Measurements from ENCODE around the gene PLAC8. TPM values are rescaled to one million over a fixed set of nuclear protein-coding genes. Genes with fewer than 3 reads are reported as not detected.
"Not testable (repeated sequence)": the region's sequence is repeated elsewhere in the genome, so short reads cannot be mapped to it uniquely, and the experiment has no call there.

The PLAC8 gene
- 11.2 TPM for total RNA-seq

- peak; percentile 42 for ATAC-seq
Observed at GRCh38 chr4:83114576-83114975, at the start of gene PLAC8. Gene PLAC8, minus strand, starts transcription at chr4:83114729. Its CDS starts 6,808 bp downstream, at chr4:83107921.

- ATAC-seq: no peak
Observed at GRCh38 chr4:83153417-83153816, 38.9 kb upstream of the PLAC8 start.

GRCh38 chr4:83152746-83153145 is 38.2 kb upstream of the PLAC8 start:
- ATAC-seq: no peak

DNA sequence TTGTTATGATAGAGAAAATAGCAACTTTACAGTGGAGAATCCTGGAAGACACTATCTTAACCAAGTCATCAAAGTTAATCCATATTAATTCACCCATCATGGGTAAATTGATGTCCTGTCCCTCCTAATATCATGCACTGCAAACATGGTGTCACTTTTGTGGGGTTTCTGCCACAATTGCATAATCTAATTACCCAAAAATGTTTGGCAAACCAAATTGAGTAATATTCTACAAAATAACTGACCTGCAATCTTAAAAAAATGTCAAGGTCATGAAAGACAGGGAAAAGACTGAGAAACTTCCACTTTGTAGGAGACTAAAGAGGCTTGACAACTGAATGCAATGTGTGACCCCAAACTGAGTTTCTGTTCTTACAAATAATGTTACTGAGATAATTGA is 37.1 kb upstream of the PLAC8 start:
- ATAC-seq: no peak

DNA sequence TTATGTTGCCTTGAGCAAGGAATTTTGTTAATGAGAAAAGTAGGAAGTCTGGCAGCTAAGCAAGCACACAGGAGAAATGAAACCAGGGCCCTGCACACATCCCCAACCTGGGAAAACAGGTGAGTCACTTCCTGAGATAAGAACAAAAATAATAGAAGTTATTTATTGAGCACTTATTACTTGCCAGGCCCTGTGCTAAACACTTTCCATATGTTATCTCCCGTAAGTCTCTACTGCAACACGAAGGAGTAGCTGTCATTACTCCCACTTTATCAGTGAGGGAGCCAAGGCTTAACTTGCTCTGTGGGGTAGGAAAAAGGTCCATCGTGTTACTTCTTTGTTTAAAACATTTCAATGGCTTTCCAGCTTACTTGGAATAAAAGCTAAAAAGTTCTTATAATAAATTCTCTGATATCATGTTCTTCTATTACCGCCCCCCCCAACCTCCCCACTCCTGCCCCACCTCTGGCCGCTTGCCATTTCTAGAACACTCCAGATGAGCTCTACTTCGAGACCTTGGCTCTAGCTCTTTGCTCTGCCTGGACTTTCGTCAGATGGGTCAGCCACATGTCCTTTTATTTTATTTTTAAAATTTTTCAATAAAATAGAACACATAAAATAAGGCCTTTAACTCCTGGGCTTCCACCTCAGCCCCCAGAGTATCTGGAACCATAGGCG is 36.3 kb upstream of the PLAC8 start:
- no peak for ATAC-seq

GRCh38 chr4:83149865-83150652 is 35.5 kb upstream of the PLAC8 start:
- ATAC-seq: no peak

GRCh38 chr4:83146841-83147240 is 32.3 kb upstream of the PLAC8 start:
- ATAC-seq: no peak

DNA sequence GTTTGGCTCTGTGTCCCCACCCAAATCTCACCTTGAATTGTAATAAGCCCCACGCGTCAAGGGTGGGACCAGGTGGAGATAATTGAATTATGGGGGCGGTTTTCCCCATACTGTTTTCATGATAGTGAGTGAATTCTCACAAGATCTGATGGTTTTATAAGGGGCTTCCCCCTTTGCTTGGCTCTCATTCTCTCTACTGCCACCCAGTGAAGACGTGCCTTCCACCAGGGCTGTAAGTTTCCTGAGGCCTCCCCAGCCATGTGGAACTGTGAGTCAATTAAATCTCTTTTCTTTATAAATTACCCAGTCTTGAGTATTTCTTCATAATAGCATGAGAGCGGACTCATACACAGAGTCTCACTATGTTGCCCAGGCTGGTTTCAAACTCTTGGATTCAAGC is 31.2 kb upstream of the PLAC8 start:
- ATAC-seq: not testable (repeated sequence)

DNA sequence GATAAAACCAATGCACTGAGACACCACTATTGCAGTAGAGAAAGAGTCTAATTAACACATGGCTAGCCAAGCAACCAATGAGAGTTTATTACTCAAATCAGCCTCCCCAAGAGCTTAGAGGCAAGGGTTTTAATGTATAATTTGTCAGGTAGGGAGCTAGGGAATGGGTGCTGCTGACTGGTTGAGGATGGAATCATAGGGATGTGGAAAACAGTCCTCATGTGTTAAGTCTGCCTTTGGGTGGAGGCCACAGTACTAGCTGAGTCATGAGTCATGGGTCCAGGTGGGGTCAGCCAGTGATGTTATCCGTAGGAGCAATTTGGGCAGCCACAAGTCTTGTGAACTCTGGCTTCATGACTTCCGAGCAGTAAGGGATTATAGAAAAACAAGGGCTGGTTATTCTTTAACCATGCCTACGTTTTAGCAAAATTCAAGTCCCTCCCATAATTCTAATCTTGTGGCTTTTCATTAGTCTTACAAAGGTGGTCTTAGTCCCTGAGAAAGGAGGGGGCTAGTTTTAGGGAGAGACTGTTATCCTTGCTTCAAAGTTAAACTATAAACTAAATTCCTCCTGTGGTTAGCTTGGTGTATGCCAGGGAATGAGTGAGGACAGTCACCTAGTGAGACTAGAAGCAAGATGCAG is 25.1 kb upstream of the PLAC8 start:
- no peak for ATAC-seq

- ATAC-seq: no peak
Observed at GRCh38 chr4:83138946-83139345, 24.4 kb upstream of the PLAC8 start.

GRCh38 chr4:83132065-83132464 is 17.5 kb upstream of the PLAC8 start:
- no peak for ATAC-seq

DNA sequence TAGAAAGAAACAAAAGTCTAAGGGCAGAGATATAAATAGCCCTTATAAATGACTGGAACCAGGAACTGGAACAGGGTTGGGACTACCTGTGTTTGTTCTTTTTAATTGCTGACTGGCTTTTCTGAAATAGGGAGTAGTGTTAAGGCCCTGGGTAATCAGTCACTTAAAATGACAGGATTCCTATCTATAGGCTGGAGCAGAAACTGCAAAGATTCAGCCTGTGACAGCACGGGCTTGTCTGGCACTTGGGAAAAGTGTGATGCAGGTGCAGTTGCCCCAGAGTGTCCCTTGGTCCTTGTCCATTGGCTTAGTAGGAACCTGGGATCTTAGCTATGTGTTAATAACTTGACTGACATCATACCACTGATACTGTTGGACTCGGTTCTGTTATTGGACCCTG is 14.7 kb upstream of the PLAC8 start:
- ATAC-seq: peak; percentile 52

- ATAC-seq: peak; percentile 50
Observed at GRCh38 chr4:83128240-83128929, 13.9 kb upstream of the PLAC8 start.

GRCh38 chr4:83125738-83126141 is 11.2 kb upstream of the PLAC8 start:
- ATAC-seq: no peak

GRCh38 chr4:83124111-83124780 is 9.7 kb upstream of the PLAC8 start:
- ATAC-seq: no peak

DNA sequence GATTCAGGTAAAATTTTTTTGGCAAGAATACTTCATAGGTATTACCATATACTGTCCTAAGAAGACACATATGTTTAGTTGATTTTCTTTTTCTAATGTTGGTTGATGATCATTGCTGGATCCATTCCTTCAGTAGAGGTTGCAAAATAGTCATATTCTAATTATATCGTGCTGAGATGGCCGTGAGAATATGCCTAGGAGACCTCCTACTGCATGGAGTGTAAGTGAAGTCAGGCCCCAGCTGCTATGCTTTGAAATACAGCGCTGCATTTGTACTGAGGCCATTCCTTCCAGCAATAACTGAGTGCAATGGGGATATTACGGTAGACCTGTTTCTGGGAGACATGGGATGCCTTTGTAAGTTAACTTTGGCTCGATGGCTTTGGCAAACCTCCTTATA is 6.7 kb upstream of the PLAC8 start:
- ATAC-seq: no peak

- ATAC-seq: no peak
Observed at GRCh38 chr4:83118869-83119268, 4.3 kb upstream of the PLAC8 start.

- ATAC-seq: no peak
Observed at GRCh38 chr4:83115656-83116285, 1.2 kb upstream of the PLAC8 start.

DNA sequence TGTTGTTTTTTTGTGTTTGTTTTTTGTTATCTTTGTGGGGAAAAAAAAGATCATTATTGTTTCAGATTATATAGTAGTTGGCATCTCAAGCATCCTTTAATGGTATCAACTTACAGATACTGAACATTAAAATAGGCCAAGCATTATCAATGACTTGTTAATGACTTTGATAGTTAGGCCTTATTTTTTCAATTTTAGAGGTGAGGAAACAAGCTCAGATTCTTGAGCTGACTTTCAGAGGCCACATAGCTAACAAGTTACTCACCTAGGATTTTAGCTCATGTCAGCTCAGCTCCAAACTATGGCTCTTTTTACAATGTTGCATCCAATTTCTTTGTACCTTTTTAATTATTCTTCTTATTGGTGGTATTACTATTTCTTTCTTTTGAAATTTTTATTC is 471 bp upstream of the PLAC8 start:
- no peak for ATAC-seq

DNA sequence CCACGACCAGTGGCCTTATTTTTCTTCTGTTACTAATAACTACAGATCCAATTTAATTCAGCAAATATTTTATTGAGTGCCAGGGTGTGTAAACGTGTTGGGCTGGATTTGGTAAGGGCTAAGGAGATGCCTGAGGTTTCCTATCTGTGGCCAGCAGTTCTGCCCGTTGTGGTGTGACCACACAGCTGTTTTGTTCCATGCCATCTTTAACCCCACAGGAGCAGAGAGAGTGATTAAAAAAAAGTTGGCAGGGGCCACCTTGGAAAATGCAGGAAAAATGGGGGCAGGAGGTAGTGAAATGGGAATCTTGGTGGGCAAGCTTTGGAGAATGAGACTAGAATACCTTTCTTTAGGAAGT is 1.1 kb downstream of the PLAC8 start:
- ATAC-seq: no peak

DNA sequence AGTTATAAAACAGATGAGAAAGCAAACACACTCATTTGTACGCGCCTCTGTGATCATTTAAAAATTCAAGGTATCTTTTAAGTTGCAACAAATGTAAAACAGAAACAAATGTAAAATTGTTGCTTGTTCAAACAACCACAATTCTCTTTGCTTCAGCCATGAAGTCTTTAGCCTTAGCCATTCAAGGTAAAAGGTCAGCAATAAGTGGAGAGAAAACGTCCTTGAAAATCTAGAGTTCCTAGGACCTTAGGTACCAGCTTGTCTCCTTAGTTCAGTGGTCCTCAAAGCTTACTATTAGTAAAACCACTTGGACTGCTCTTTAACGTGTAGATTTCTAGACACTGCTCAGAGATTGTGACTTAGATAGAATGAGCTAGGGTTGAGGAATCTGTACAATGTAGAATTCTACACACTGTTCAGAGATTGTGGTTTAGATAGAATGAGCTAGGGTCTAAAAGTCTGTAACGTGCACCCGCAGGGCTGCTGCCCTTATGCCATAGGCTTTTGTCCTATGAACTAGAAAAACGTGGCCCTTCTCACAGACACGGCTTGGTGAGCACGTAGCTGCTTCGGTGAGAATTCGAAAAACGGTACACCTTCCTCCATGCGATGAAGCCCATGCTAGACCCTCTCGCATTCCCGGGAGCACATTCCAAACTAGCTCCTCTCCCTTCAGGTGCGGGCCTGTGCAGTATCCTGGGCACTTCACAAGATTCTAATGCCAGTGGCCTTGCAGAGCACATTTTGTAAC is 1.7 kb downstream of the PLAC8 start:
- ATAC-seq: no peak

Data from esophagus mucosa (tissue), 1 donor.